ENCODE data around the gene ENO3. TPM values are rescaled to one million over a fixed set of nuclear protein-coding genes. Genes with fewer than 3 reads are reported as not detected.
A peak's percentile ranks its signal among the peaks of the same experiment; 100 is the strongest.
"Not testable (repeated sequence)": the region's sequence is repeated elsewhere in the genome, so short reads cannot be mapped to it uniquely, and the experiment has no call there.

The ENO3 gene
- polyA plus RNA-seq, 6 donors from 2014 or later = 0.79 to 3.2 (median 1.2) TPM; not detected in 1

GRCh38 chr17:4926577-4927335 is 24.2 kb upstream of the ENO3 start:
- peaks cover 10 to 18% (median 11%) of the 10 kb centered on the region in 3 donors for H3K4me1 Mint-ChIP-seq
- not testable (repeated sequence) for DNase-seq; H3K4me3 Mint-ChIP-seq; H3K9me3 Mint-ChIP-seq; ATAC-seq (ENCODE audit: low read depth in 2 of 2)
- H3K36me3 Mint-ChIP-seq = peaks cover 11 to 19% of the 10 kb centered on the region in 2 donors
- H3K27ac Mint-ChIP-seq = peak overlapping the region in 1 of 6 donors; percentile 25
- peaks cover 6 to 12% (median 7%) of the 10 kb centered on the region in 3 donors for H3K27me3 Mint-ChIP-seq

- no peak overlapping the region for H3K27ac Mint-ChIP-seq
- no peaks in the 10 kb centered on the region for H3K9me3 Mint-ChIP-seq
- H3K4me3 Mint-ChIP-seq = no peak overlapping the region
- peaks cover 11 to 21% of the 10 kb centered on the region in 2 donors for H3K36me3 Mint-ChIP-seq
- H3K4me1 Mint-ChIP-seq = peaks cover 25 to 35% (median 26%) of the 10 kb centered on the region in 3 donors
- DNase-seq (no peak), ATAC-seq (ENCODE audit: low read depth in 2 of 2) (no peak)
- H3K27me3 Mint-ChIP-seq = peaks cover 9 to 32% (median 26%) of the 10 kb centered on the region in 3 donors
Measured at GRCh38 chr17:4928881-4929280, 22.0 kb upstream of the ENO3 start.

- H3K27me3 Mint-ChIP-seq = peaks cover 17 to 39% (median 33%) of the 10 kb centered on the region in 3 donors
- ATAC-seq (ENCODE audit: low read depth in 2 of 2) (peak; percentile 41 to 47), DNase-seq (no peak)
- no peaks in the 10 kb centered on the region for H3K9me3 Mint-ChIP-seq
- H3K36me3 Mint-ChIP-seq = peaks cover 7 to 21% of the 10 kb centered on the region in 2 donors
- peak within 1 kb of the TSS in 2 of 6 donors; percentile 84 to 90 for H3K27ac Mint-ChIP-seq
- peak within 1 kb of the TSS in 4 of 8 donors; percentile 1 to 77 (median 58) for H3K4me3 Mint-ChIP-seq
- peaks cover 37 to 45% (median 40%) of the 10 kb centered on the region in 3 donors for H3K4me1 Mint-ChIP-seq
Measured at GRCh38 chr17:4931963-4932362, 19.0 kb upstream of the ENO3 start, which contains the start of gene GP1BA. TSS of gene GP1BA (plus strand) at chr17:4932277. CDS start at chr17:4932605, 328 bp downstream.

GRCh38 chr17:4932756-4933155 is 18.2 kb upstream of the ENO3 start:
- Mint-ChIP-seq H3K4me1 (peaks cover 39 to 49% (median 40%) of the 10 kb centered on the region in 3 donors), H3K27ac (peak overlapping the region in 1 of 6 donors; percentile 84), H3K4me3 (peak overlapping the region in 2 of 8 donors; percentile 44 to 61), H3K36me3 (peaks cover 7 to 21% of the 10 kb centered on the region in 2 donors), H3K27me3 (peaks cover 17 to 39% (median 33%) of the 10 kb centered on the region in 3 donors), H3K9me3 (no peaks in the 10 kb centered on the region)
- DNase-seq = no peak
- no peak for ATAC-seq (ENCODE audit: low read depth in 2 of 2)

- H3K36me3 Mint-ChIP-seq = peaks cover 7 to 21% of the 10 kb centered on the region in 2 donors
- peaks cover 17 to 39% (median 33%) of the 10 kb centered on the region in 3 donors for H3K27me3 Mint-ChIP-seq
- H3K9me3 Mint-ChIP-seq = no peaks in the 10 kb centered on the region
- H3K4me1 Mint-ChIP-seq = peaks cover 44 to 54% (median 47%) of the 10 kb centered on the region in 3 donors
- DNase-seq = no peak
- no peak overlapping the region for H3K4me3 Mint-ChIP-seq
- no peak for ATAC-seq (ENCODE audit: low read depth in 2 of 2)
- no peak overlapping the region for H3K27ac Mint-ChIP-seq
Measured at GRCh38 chr17:4933646-4934045, 17.3 kb upstream of the ENO3 start.

GRCh38 chr17:4934173-4934979 is 16.5 kb upstream of the ENO3 start:
- peaks cover 7 to 21% of the 10 kb centered on the region in 2 donors for H3K36me3 Mint-ChIP-seq
- H3K4me3 Mint-ChIP-seq = peak overlapping the region in 1 of 8 donors; percentile 61
- H3K27ac Mint-ChIP-seq = peak overlapping the region in 2 of 6 donors; percentile 42 to 45
- peaks cover 49 to 59% (median 55%) of the 10 kb centered on the region in 3 donors for H3K4me1 Mint-ChIP-seq
- H3K9me3 Mint-ChIP-seq = no peaks in the 10 kb centered on the region
- H3K27me3 Mint-ChIP-seq = peaks cover 17 to 39% (median 33%) of the 10 kb centered on the region in 3 donors
- ATAC-seq (ENCODE audit: low read depth in 2 of 2) (no peak), DNase-seq (no peak)

- peaks cover 15 to 36% (median 33%) of the 10 kb centered on the region in 3 donors for H3K27me3 Mint-ChIP-seq
- H3K9me3 Mint-ChIP-seq = no peaks in the 10 kb centered on the region
- H3K4me3 Mint-ChIP-seq = no peak overlapping the region
- H3K27ac Mint-ChIP-seq = peak overlapping the region in 1 of 6 donors; percentile 52
- ATAC-seq (ENCODE audit: low read depth in 2 of 2) = no peak
- H3K4me1 Mint-ChIP-seq = peaks cover 50 to 63% (median 61%) of the 10 kb centered on the region in 3 donors
- DNase-seq = no peak
- H3K36me3 Mint-ChIP-seq = peaks cover 11 to 12% of the 10 kb centered on the region in 2 donors
Measured at GRCh38 chr17:4935650-4936049, 15.3 kb upstream of the ENO3 start.

- peaks cover 5% of the 10 kb centered on the region in 2 donors for H3K36me3 Mint-ChIP-seq
- no peaks in the 10 kb centered on the region for H3K9me3 Mint-ChIP-seq
- DNase-seq (no peak), ATAC-seq (ENCODE audit: low read depth in 2 of 2) (no peak)
- peaks cover 12 to 30% (median 30%) of the 10 kb centered on the region in 3 donors for H3K27me3 Mint-ChIP-seq
- H3K4me1 Mint-ChIP-seq = peaks cover 52 to 64% (median 61%) of the 10 kb centered on the region in 3 donors
- peak overlapping the region in 2 of 6 donors; percentile 14 to 28 for H3K27ac Mint-ChIP-seq
- H3K4me3 Mint-ChIP-seq = peak overlapping the region in 2 of 8 donors; percentile 9 to 35
Measured at GRCh38 chr17:4936436-4936835, 14.5 kb upstream of the ENO3 start.

GRCh38 chr17:4937553-4937952 is 13.4 kb upstream of the ENO3 start:
- peaks cover 5 to 12% of the 10 kb centered on the region in 2 donors for H3K36me3 Mint-ChIP-seq
- H3K4me1 Mint-ChIP-seq = peaks cover 54 to 66% (median 64%) of the 10 kb centered on the region in 3 donors
- H3K4me3 Mint-ChIP-seq = peak overlapping the region in 6 of 8 donors; percentile 8 to 99 (median 98)
- H3K27ac Mint-ChIP-seq = peak overlapping the region in 2 of 6 donors; percentile 22 to 58
- DNase-seq = no peak
- no peak for ATAC-seq (ENCODE audit: low read depth in 2 of 2)
- no peaks in the 10 kb centered on the region for H3K9me3 Mint-ChIP-seq
- H3K27me3 Mint-ChIP-seq = peaks cover 12 to 21% (median 19%) of the 10 kb centered on the region in 3 donors

GRCh38 chr17:4938069-4938491 is 12.8 kb upstream of the ENO3 start:
- peaks cover 54 to 69% (median 68%) of the 10 kb centered on the region in 3 donors for H3K4me1 Mint-ChIP-seq
- peak overlapping the region in 2 of 6 donors; percentile 47 to 67 for H3K27ac Mint-ChIP-seq
- DNase-seq (no peak), ATAC-seq (ENCODE audit: low read depth in 2 of 2) (no peak)
- H3K27me3 Mint-ChIP-seq = peaks cover 11 to 15% (median 15%) of the 10 kb centered on the region in 3 donors
- peak overlapping the region; percentile 66 to 99 (median 98) for H3K4me3 Mint-ChIP-seq
- peaks cover 5 to 17% of the 10 kb centered on the region in 2 donors for H3K36me3 Mint-ChIP-seq
- H3K9me3 Mint-ChIP-seq = no peaks in the 10 kb centered on the region

GRCh38 chr17:4938688-4939545 is 12.0 kb upstream of the ENO3 start:
- Mint-ChIP-seq H3K4me1 (peaks cover 51 to 69% (median 66%) of the 10 kb centered on the region in 3 donors), H3K36me3 (peaks cover 5 to 20% of the 10 kb centered on the region in 2 donors), H3K27ac (peak overlapping the region; percentile 26 to 98 (median 56)), H3K4me3 (peak overlapping the region; percentile 92 to 99 (median 99)), H3K9me3 (no peaks in the 10 kb centered on the region), H3K27me3 (peaks cover 6 to 8% (median 7%) of the 10 kb centered on the region in 3 donors)
- no peak for DNase-seq
- ATAC-seq (ENCODE audit: low read depth in 2 of 2) = no peak

GRCh38 chr17:4939546-4939795 is 11.4 kb upstream of the ENO3 start:
- peaks cover 51 to 69% (median 66%) of the 10 kb centered on the region in 3 donors for H3K4me1 Mint-ChIP-seq
- H3K27ac Mint-ChIP-seq = peak overlapping the region in 2 of 6 donors; percentile 96 to 98
- peaks cover 5 to 25% of the 10 kb centered on the region in 2 donors for H3K36me3 Mint-ChIP-seq
- peaks cover under 1 to 2% (median 2%) of the 10 kb centered on the region in 3 donors for H3K27me3 Mint-ChIP-seq
- H3K4me3 Mint-ChIP-seq = peak overlapping the region; percentile 92 to 99 (median 99)
- ATAC-seq (ENCODE audit: low read depth in 2 of 2) (peak; percentile 1), DNase-seq (no peak)
- no peaks in the 10 kb centered on the region for H3K9me3 Mint-ChIP-seq

Data from naive B cell (primary cell).